ENCODE results near the gene GRB10.

GRB10 gene

DNA sequence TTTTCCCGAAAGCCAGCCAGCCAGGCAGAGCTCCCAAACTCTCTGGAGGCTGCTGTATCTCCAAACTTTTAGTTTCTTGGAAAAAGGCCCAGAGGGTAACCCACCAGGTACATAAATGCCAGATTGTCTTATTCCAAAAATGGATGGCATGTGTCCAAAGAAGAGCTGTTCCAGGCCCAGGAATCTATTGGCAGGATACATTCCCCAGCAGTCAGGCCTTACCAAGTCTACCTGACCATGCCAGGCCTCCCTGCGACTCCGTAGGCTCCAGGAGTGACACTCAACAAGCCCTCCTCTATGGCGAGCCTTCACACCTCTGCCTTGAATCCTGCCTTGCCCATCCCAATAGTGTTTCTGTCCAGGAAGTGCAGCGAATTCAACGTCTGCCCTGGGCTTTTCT lies 95.6 kb downstream of the GRB10 start:
- no peak for DNase-seq

DNA sequence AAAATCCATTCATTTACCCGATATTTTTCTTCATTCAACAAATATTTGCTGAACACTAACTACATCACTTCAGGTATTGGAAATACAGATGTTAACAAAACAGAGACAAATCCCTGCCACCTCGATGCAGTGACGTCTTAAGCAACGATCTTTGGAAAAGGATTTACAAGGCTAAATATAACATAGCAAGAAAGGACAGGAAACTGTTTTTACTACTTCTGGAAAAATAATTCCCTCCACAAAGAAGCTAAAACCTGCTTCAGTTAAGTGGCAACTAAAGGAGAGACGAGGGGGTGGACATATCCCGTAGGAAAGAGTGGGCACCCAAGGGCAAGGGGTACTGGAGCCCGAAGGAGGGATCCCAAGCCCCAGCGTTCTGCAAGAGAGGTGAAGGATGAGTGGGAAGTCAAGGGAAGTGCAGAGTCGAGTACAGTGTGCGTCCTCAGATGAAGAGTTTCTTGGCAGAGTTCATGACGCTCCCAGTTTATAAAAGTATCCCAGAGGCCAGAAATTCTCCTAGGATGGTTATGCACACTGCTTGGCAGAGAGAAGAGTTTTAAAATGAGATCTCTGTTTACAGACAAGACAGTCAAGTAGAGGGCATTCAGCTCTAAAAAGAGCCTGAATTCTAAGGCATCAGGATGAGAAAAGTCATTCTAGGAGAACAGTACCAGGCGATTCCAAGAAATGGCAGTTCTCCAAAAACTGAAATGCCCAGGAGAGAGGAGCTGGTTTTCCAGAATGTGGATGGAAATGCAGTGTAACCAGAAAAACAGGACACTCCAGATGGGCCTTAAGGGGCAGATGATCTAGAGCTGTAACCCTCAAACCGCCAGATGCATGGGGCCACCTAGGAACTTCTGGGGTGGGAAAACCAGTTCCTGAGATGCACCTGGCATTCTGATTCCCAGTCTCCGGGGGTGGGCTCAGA lies 97.3 kb downstream of the GRB10 start:
- DNase-seq, result no peak

DNA sequence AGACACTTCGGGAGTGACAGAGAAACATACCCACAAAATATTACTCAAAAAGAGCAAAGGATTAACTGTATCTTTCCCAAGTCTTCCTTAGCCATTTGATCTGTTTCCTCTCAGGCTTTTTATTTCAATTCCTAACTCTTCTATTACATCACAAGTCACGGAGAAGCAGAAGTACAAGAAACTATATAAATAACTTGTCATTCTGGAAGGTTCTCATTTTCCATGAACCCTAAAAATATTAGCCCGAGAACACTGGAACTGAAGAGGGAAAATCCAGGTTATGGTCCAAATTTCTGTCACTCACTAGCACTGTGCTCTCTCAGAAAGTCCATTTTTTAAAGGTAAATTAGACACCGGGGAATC lies 98.0 kb downstream of the GRB10 start:
- no peak for DNase-seq

DNA sequence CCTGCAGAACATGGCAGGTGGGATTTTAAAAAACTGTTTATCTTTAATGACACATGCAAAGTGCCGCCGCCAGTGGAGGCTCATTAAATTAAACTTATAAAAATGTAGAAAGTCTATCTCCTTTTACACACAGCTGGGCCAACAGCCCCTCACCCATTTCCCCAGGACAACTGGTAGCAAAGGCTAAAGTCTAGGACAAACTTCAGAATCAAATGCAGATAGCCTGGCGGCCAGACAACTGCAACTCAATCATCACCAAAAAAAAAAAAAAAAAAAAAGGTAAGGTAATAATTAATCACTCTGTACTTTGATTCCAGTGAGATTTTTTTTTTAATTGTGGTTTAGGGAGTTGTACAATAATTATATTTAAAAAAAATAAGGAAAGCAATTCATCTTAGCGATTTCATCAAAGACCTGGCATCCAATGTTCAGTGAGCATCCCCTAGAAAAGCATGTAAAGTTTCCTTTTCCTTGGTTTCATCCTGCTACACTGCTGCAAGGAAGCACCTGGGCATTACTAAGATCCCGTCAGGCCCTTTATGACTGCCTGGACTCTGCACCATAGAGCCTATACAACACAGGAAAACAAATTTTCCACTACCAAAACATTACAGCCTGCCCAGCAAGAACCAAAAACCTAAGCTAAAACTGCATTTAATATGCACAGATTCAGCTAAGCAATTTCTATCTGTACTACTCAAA lies 98.5 kb downstream of the GRB10 start:
- DNase-seq, result no peak

DNA sequence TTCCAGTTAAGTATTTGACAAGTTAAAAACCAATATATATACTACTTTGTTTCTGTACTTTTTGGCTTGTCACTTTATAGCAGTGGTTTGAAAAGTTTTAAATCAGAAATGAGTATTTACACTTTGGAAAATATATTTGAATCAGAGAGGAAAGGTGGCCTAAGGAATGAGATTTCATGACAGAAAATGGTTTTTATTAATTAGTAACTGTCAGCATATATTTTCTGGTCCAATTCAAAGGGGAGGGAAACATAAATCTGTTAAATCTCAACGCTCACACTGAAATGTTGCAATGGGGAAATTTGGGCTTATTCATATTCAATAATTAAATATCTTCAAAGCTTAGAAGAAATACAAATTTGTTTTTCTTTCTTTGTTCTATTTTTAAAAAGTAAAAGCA lies 100.1 kb downstream of the GRB10 start:
- DNase-seq, result no peak

DNA sequence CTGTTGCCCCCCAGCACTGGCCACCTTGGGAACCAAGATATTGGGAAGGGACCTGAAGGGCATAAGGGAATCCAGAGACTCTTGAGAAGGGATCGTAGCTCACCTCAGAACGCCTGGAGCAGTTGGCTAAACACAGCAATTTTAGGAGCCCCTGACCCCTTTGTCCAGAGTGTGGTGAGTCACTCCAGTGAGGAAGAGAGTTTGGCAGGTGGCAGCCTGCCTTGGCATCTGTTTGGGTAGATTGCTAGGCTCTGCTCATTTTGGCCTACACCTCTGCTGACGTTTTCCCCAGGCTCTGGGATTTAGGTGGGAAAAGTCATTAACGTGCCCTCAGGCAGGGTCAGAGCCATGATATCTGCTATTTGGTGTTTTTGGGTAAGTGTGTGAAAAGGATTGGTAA lies 100.6 kb downstream of the GRB10 start:
- no peak for DNase-seq

DNA sequence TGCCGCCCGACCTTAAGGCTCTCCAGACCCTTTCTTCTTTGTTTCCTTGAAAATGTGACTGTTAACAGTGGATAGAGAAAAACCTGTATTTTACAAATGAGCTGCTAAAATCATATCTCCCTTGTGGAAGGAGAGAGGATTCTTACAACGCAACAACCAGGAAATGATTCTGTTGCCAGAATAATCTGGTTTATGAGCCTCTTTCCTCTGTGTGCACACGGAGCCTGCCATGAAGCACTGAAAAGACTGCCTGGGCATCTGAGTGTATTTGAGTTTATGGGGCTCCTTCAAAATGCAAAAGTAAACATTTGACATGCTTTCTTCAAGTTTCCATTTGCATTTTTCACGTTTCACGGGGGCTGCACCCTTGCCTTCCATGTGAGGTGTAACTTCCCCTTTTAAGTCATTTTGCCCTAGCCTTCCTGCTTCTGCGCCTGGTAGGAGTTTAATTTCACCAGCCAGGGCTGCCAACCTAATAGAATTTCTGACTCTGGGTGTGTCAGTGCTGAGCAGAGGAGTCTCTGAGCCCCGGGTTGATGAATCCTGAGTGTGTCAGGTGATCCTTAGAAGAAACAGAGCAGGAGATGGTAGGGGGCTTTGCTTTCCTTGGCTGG lies 101.2 kb downstream of the GRB10 start:
- DNase-seq, result no peak

DNA sequence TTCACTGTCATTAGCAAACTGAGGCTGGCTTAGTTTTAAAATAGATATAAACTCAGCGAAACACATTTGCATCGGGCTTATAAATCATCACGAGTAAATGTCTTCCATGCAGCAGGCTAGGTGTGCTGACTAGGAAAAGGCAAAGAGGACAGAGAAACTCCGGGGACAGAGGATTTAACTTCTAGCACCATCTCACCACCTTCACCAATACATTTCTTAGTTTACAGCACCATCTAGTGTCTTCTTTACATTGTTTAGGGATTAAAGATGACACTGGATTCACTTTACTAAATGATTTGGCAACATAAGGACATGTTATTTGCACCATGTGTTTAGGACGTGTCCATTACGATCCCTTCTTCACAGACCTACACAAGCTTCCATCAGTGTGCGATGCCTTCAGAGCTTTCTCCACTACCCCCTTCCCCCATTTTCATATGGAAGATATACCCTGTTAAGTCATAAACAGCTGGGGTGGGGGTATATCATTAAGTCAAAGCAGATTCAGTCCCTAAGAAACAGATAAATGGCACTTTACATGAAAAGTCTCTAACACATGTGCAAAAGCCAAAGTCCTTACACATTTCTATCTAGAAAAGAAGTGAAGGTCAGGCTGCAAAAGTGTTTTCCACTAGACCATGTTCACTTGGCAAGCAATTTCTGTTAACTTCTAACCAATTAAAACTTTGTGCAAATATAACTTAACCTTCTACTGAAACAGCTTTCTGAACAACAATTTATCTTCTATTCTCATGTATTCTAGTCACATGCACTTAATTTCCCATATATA lies 103.3 kb downstream of the GRB10 start:
- DNase-seq, result no peak

DNA sequence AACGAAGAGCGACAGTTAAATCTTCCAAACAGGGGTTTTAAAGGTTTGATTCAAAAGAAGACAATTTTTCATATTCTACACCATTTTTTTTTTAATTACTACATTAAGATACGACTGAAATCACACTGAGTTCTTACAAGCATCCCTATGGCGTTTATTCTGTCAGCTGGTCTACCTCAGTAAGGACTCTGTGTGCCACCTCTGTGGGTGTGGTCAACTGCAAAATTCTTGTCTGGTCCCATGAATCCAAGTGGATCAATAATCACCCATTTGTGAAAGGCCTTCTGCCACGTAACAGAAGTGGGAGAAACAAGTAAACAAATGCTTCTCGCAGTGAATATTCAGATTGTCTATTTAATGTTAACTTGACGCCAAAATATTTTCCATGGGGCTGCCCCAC lies 104.1 kb downstream of the GRB10 start:
- no peak for DNase-seq

DNA sequence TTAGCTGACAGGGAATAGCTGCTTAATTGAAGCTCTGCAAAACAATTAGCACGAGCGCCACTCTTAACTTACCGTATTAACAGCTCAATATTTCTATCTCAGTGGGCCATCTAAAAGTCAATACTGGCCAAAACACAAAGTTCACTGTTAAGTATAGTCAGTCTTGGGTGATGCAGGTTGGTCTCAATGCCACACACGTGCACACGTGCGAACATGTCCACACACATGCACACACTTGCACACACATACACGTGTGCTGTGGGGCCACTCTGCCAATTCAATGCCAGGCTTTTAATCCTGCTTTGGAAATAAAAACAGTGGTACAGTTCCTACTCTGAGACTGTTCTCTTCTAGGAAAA lies 105.1 kb downstream of the GRB10 start:
- DNase-seq, result no peak

DNA sequence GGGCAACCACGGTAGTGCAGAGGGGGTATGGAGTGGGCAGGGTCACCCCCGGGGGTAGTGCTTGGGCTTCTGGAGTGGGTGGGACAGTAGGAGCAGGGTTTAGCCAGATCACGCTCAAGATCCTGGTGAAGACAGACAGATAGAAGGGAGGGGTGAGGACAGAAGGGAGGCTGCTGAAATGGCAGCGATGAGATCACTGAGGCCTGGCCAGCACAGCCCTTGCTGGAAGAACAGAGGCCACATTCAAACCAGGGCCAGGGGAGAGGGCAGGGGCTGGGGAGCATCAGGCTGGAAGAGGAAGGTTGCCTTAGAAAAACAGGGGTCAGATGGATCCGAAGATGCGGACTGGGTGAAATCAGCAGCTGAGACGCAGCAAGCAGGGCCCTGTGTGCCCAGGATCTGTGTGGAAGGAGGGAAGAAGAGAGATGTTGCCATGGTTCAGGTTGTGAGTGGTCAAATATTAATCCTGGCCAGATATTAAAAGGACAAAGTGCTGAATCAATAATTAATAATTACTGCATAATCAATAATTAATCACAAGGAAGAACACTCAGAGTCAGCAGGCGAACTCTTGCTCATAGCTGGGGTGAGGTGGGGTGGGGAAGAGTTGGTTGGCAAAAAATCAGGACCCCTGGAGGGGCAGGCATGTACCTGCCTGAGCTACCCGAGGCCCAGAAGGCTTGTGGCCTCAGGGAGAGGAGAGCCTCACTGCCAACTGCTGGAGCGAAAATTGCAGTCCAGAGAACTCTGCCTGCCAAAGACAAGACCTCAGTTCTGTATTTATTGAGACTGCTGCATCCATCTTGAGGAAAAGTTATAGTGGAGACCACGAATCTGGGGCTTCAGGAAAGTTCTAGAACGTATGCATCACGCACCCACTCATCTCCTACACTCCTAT lies 105.7 kb downstream of the GRB10 start:
- no peak for DNase-seq

DNA sequence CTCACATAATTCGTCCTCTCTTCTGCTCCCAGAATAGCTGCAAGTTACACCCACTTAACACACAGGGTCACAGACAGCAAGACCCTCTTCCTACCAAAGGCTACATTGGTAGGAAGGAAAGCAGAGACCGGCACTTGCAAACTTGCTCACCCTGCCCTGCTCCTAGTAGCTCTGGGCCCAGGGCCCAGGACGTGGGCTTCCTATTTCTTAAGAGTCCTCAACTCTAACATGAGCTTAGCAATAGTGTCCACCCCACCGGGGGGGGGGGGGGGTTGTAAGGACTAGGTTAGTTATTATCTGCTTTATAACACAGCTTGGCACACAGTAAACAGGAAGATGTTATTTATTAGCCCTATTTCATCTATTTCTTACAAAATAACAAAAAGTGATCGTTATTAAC lies 106.6 kb downstream of the GRB10 start:
- DNase-seq, result no peak

DNA sequence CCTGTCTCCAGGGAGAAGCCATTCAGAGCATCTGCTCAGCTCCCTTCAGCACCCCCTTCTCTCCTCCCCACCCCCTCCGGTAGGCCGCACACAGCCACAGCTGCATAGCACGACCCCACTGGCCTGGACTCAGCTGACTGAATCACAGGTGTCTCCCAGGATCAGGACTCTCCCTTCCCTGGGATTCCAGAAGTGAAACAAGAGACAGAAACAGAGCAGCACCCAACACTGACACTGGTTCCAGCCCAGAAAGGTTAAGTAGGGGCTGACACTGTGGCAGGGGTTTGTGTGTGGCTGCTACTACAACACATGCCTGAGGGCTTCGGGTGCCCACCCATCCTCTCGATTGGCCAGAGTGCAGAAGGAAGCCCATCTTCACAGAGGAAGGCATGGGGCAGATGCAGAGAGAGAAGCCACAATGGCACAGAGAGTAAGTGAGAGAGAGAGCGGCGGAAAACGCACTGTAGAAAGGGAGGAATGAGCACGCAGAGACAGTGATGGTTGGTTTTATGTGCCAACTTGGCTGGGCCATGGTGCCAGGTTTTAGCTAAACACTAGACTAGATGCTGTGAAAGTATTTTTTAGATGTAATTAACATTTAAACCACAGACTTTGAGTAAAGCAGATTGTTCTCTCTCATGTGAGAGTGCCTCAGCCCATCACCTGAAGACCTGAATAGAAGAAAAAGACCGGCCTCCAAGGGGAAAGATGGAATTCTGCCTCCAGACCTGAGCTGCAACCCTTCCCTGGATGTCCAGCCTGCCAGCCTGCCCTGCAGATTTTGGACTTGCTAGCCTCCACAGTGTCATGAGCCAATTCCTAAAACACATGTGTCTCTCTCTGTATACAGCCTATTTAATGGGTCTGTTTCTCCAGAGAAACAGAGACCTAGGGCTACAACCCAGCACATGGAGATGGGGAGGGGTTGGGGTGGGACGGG lies 107.5 kb downstream of the GRB10 start:
- DNase-seq, result no peak

DNA sequence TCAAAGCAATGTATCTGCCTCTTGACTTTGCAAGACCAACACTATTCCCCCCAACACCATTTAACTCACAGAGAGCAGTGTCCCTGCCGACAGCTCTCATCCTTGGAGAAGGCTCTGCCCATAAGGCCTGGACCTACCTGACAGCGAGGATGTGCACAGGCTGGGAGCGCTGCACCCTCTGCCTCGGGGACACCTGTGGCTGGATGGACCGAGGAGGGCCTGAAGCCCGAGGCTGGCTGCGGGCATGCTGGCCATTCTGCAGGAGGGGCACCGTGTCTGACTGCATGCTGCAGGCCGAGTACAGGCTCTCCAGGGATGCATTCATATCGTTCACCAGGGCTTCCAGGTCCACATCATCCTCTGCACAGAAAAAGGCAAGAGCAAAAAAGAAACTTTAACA lies 108.4 kb downstream of the GRB10 start:
- DNase-seq, result no peak

DNA sequence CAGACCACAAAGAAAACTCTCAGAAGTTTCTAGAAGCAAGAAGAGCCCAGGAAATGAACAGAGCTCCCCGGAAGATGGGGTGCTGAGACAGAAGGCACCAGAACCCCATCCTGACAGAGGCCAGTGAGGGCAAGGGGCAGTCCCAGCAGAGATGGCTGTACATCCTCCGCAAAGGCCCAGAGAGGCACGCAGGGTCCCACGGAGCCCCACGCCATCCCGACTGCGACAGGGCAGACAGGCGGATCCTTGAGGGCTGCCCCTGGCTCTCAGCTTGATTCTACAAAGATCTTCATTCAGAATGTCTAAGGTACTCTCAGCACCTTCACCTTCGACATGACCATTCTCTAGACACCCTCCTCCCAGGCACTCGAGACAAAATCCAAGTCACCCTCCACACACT lies 109.6 kb downstream of the GRB10 start:
- DNase-seq, result no peak

DNA sequence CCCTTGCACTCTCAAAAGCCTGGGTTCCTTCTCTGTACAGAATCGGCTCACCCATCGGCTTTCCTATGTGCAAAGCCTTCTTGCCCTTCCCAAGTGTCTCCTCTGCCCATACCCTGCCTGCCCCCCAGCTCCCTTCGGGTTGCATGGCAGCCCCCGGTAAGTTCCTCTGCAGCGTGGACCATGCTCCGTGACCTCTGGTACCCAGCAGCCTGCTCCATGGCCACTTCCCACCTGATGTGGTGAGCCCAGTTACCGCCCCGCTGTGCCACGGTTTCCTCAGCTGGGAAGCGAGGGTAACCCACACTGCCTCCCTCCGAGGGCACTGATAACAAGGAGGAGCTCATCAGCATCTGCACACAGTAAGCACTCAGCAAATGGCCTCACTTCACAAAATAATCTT lies 110.7 kb downstream of the GRB10 start:
- no peak for DNase-seq

DNA sequence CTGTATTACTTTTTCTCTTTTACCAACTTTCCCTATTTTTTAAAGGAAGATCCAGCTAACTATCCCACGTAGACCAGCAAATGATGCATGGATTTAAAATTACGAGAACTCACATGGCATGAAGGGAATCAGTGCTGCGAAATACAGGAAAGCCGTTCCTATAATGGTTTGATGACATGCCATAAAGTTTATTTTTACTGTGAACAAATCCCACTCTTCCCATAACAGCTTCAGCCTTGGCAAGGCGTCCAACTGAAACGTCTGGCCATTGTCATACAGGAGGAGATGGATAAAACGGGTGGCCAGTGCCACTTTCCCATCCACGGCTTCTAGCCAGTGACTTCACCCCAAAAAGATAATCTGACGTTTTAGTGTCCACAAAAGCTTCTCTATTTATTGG lies 111.3 kb downstream of the GRB10 start:
- no peak for DNase-seq

DNA sequence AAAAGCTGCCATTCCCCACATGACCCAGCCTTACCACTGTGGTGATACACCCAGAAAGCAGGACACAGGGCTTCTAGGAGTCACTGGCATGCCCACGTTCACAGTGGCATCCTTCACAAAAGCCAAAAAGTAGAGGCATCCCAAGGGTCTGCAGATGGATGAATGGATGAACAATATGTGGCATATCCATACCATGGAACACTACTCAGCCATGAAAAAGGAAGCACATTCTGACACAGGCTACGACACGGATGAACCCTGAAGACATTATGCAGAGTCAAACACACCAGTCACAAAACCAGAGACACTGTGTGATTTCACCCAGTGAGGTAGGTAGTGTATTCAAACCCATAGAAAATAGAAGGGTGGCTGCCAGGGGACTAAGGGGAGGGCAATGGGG lies 112.8 kb downstream of the GRB10 start:
- DNase-seq, result no peak

DNA sequence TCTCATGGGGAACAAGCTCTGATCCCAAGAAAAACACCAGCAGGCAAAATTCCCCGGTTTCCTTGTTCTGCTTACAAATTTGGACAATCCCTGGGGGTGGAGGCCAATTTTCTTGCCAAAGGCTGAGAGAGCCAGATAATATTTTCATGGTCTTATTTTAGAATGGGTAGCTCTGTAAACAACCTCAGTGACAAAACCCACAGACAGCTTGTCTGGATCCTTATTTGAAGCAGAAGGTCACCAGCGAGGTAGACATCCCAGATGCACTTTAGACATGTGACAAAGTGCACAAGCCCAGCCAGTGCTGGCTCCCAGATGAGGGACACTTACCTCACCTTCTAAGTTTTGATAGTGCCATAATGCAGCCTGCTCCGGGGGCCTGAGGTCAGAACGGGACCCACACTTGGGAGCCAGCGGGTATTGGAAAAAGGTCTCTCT lies 114.9 kb downstream of the GRB10 start:
- DNase-seq, result no peak

DNA sequence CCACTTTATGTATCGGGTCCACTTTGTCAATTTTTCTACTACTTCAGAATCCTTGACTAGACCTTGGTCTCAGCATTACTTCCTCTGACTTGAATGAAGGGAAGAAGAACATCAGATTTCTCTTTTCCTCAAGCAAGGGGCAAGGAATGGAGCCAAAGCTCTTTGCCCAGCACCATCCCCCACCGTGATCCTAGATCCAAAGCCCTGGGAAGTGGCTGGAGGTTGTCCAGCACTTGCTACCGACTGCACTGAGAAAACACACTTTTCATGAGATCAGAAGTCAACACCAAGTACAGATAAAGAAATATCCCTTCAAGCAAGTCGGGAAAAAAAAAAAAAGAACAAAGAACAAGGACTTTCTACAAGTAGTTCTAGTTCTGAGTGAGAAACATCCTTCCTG lies 115.4 kb downstream of the GRB10 start:
- DNase-seq, result no peak

DNA sequence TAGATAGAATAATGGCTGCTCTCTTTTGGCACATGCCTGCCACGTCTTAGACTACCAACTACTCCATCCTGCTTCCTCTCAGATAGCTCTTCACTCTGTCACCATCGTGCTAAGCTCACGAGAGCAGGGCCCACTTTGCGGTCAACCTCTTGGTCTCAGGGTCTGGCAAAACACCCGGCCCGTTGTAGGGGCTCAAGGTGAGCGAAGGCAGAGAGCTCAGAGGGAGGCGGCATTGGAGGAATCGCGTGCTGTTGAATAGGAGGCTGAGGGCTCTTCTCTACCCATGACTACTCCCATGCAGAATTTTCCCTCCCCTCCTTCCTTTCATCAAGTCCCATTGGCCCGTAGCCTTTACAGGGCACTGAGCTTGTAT lies 116.6 kb downstream of the GRB10 start:
- no peak for DNase-seq
